Measurements from ENCODE around the gene OR4C6.

The OR4C6 gene

GRCh38 chr11:55714982-55715888, 53.2 kb downstream of the OR4C6 start:
- peak in 1 of 2 experiments; percentile 46 for DNase-seq (ENCODE audit: low read depth in 1 of 2, low spot score in 1 of 2)
- TF ChIP-seq JUND (IDR thresholded peaks at IDR 0.05; ENCODE audit: low read depth) = no peak
- in situ Hi-C loops (cut with HindIII; ENCODE audit: low pct_unique_long_range_greater_than_20kb, low sequenced_read_pairs) = no loop called here
